ENCODE measurements around the gene CHM.
A peak's percentile ranks its signal among the peaks of the same experiment; 100 is the strongest.
"Not testable (repeated sequence)": the region's sequence is repeated elsewhere in the genome, so short reads cannot be mapped to it uniquely, and the experiment has no call there.

The CHM gene

GRCh38 chrX:86016139-86016538, 31.2 kb downstream of the CHM start:
- Histone ChIP-seq H3K4me3 (no peak overlapping the region), H3K36me3 (replicated peaks) (peaks cover 7% of the 10 kb centered on the region), H3K9me3 (peaks cover 5% of the 10 kb centered on the region), H3K27me3 (ENCODE audit: low read depth) (no peaks in the 10 kb centered on the region), H3K4me1 (peaks cover 22% of the 10 kb centered on the region)
- peak; percentile 81 to 90 for DNase-seq (ENCODE audit: low spot score in 2 of 2)
- in situ Hi-C loops (cut with MboI; ENCODE audit: low sequenced_read_pairs), result no loop called here

GRCh38 chrX:86014959-86015358, 32.4 kb downstream of the CHM start:
- DNase-seq (ENCODE audit: low spot score in 2 of 2); H3K36me3 ChIP-seq (replicated peaks); H3K9me3 ChIP-seq; H3K27me3 ChIP-seq (ENCODE audit: low read depth); H3K4me3 ChIP-seq; in situ Hi-C loops (cut with MboI; ENCODE audit: low sequenced_read_pairs): not testable (repeated sequence)
- peaks cover 22% of the 10 kb centered on the region for H3K4me1 ChIP-seq

GRCh38 chrX:86014421-86014820, 32.9 kb downstream of the CHM start:
- no peaks in the 10 kb centered on the region for H3K27me3 ChIP-seq (ENCODE audit: low read depth)
- DNase-seq (ENCODE audit: low spot score in 2 of 2), result peak in 1 of 2 experiments; percentile 10
- in situ Hi-C loops (cut with MboI; ENCODE audit: low sequenced_read_pairs), result no loop called here
- peaks cover 5% of the 10 kb centered on the region for H3K9me3 ChIP-seq
- H3K36me3 ChIP-seq (replicated peaks), result peaks cover 11% of the 10 kb centered on the region
- H3K4me3 ChIP-seq, result no peak overlapping the region
- peaks cover 22% of the 10 kb centered on the region for H3K4me1 ChIP-seq

- H3K27me3 ChIP-seq (ENCODE audit: low read depth), result no peaks in the 10 kb centered on the region
- DNase-seq (ENCODE audit: low spot score in 2 of 2), result no peak
- peaks cover 12% of the 10 kb centered on the region for H3K36me3 ChIP-seq (replicated peaks)
- H3K4me1 ChIP-seq, result peaks cover 22% of the 10 kb centered on the region
- H3K9me3 ChIP-seq, result peaks cover 5% of the 10 kb centered on the region
- in situ Hi-C loops (cut with MboI; ENCODE audit: low sequenced_read_pairs), result no loop called here
- H3K4me3 ChIP-seq, result no peak overlapping the region
These were observed 33.6 kb downstream of the CHM start for GRCh38 chrX:86013792-86014191.

- no peak for DNase-seq (ENCODE audit: low spot score in 2 of 2)
- Histone ChIP-seq H3K4me1 (peaks cover 22% of the 10 kb centered on the region), H3K9me3 (peaks cover 5% of the 10 kb centered on the region), H3K4me3 (no peak overlapping the region), H3K27me3 (ENCODE audit: low read depth) (no peaks in the 10 kb centered on the region), H3K36me3 (replicated peaks) (peaks cover 12% of the 10 kb centered on the region)
- in situ Hi-C loops (cut with MboI; ENCODE audit: low sequenced_read_pairs), result no loop called here
These were observed 35.2 kb downstream of the CHM start for GRCh38 chrX:86012188-86012587.

- H3K4me3 ChIP-seq; H3K27me3 ChIP-seq (ENCODE audit: low read depth); DNase-seq (ENCODE audit: low spot score in 2 of 2); H3K4me1 ChIP-seq; H3K36me3 ChIP-seq (replicated peaks); H3K9me3 ChIP-seq; in situ Hi-C loops (cut with MboI; ENCODE audit: low sequenced_read_pairs): not testable (repeated sequence)
These were observed 37.6 kb downstream of the CHM start for GRCh38 chrX:86009803-86010202.

GRCh38 chrX:86007891-86008290, 39.5 kb downstream of the CHM start:
- H3K4me1 ChIP-seq; in situ Hi-C loops (cut with MboI; ENCODE audit: low sequenced_read_pairs): not testable (repeated sequence)

GRCh38 chrX:86002076-86002896, 45.1 kb downstream of the CHM start:
- in situ Hi-C loops (cut with MboI; ENCODE audit: low sequenced_read_pairs), result no loop called here
- Histone ChIP-seq H3K27me3 (ENCODE audit: low read depth) (no peaks in the 10 kb centered on the region), H3K4me1 (peaks cover 17% of the 10 kb centered on the region; the same call in 1 of the 2 replicates), H3K9me3 (no peaks in the 10 kb centered on the region), H3K36me3 (replicated peaks) (no peaks in the 10 kb centered on the region), H3K4me3 (no peak overlapping the region)
- peak; percentile 16 to 77 for DNase-seq (ENCODE audit: low spot score in 2 of 2)

More at GRCh38 chrX:86007891-86008290, 39.5 kb downstream of the CHM start:
- not testable (repeated sequence) for H3K36me3 ChIP-seq (replicated peaks); H3K27me3 ChIP-seq (ENCODE audit: low read depth); DNase-seq (ENCODE audit: low spot score in 2 of 2); H3K4me3 ChIP-seq; H3K9me3 ChIP-seq

- Histone ChIP-seq H3K27me3 (ENCODE audit: low read depth) (no peaks in the 10 kb centered on the region), H3K36me3 (replicated peaks) (no peaks in the 10 kb centered on the region), H3K4me3 (no peak overlapping the region), H3K4me1 (peaks cover 17% of the 10 kb centered on the region), H3K9me3 (no peaks in the 10 kb centered on the region)
- in situ Hi-C loops (cut with MboI; ENCODE audit: low sequenced_read_pairs), result no loop called here
- DNase-seq (ENCODE audit: low spot score in 2 of 2), result no peak
These were observed 48.4 kb downstream of the CHM start for GRCh38 chrX:85998954-85999353.

- in situ Hi-C loops (cut with MboI; ENCODE audit: low sequenced_read_pairs), result no loop called here
- Histone ChIP-seq H3K27me3 (ENCODE audit: low read depth) (no peaks in the 10 kb centered on the region), H3K4me1 (peaks cover 8% of the 10 kb centered on the region), H3K4me3 (no peak overlapping the region), H3K36me3 (replicated peaks) (no peaks in the 10 kb centered on the region), H3K9me3 (no peaks in the 10 kb centered on the region)
- DNase-seq (ENCODE audit: low spot score in 2 of 2), result no peak
These were observed 50.8 kb downstream of the CHM start for GRCh38 chrX:85996555-85996954.

- Histone ChIP-seq H3K36me3 (replicated peaks) (no peaks in the 10 kb centered on the region), H3K4me1 (peaks cover 8% of the 10 kb centered on the region), H3K27me3 (ENCODE audit: low read depth) (no peaks in the 10 kb centered on the region), H3K9me3 (no peaks in the 10 kb centered on the region), H3K4me3 (no peak overlapping the region)
- no peak for DNase-seq (ENCODE audit: low spot score in 2 of 2)
- in situ Hi-C loops (cut with MboI; ENCODE audit: low sequenced_read_pairs), result no loop called here
These were observed 51.7 kb downstream of the CHM start for GRCh38 chrX:85995641-85996040.

- Histone ChIP-seq H3K27me3 (ENCODE audit: low read depth) (no peaks in the 10 kb centered on the region), H3K4me1 (peaks cover 7% of the 10 kb centered on the region), H3K36me3 (replicated peaks) (no peaks in the 10 kb centered on the region), H3K4me3 (no peak overlapping the region), H3K9me3 (no peaks in the 10 kb centered on the region)
- in situ Hi-C loops (cut with MboI; ENCODE audit: low sequenced_read_pairs), result no loop called here
- no peak for DNase-seq (ENCODE audit: low spot score in 2 of 2)
These were observed 52.6 kb downstream of the CHM start for GRCh38 chrX:85994797-85995196.

- H3K27me3 ChIP-seq (ENCODE audit: low read depth), result no peaks in the 10 kb centered on the region
- no peaks in the 10 kb centered on the region for H3K36me3 ChIP-seq (replicated peaks)
- H3K4me3 ChIP-seq, result no peak overlapping the region
- peaks cover 2% of the 10 kb centered on the region; the same call in 1 of the 2 replicates for H3K4me1 ChIP-seq
- no peak for DNase-seq (ENCODE audit: low spot score in 2 of 2)
- peaks cover 1% of the 10 kb centered on the region; the same call in 1 of the 2 replicates for H3K9me3 ChIP-seq
- in situ Hi-C loops (cut with MboI; ENCODE audit: low sequenced_read_pairs), result no loop called here
These were observed 53.1 kb downstream of the CHM start for GRCh38 chrX:85994228-85994627.

GRCh38 chrX:85993539-85994197, 53.7 kb downstream of the CHM start:
- H3K4me3 ChIP-seq, result no peak overlapping the region
- peaks cover 4% of the 10 kb centered on the region; the same call in 1 of the 2 replicates for H3K9me3 ChIP-seq
- no peaks in the 10 kb centered on the region for H3K27me3 ChIP-seq (ENCODE audit: low read depth)
- no peak for DNase-seq (ENCODE audit: low spot score in 2 of 2)
- in situ Hi-C loops (cut with MboI; ENCODE audit: low sequenced_read_pairs), result no loop called here
- H3K36me3 ChIP-seq (replicated peaks), result no peaks in the 10 kb centered on the region
- H3K4me1 ChIP-seq, result peaks cover 2% of the 10 kb centered on the region; the same call in 1 of the 2 replicates
